Esophagus squamous epithelium (tissue), 5 donors: Measurements from ENCODE around the gene PIAS2. TPM values are rescaled to one million over a fixed set of nuclear protein-coding genes. Genes with fewer than 3 reads are reported as not detected.

ENCODE experiments used
- DNase-seq: peaks from one replicate; lab custom pipeline; 2025; lab: John Stamatoyannopoulos, UW
- H3K27ac ChIP-seq, 4 donors: fragments of 200-600 bp; sonication (generic); one replicate each; pipeline ENCODE4 v1.5.1; 2016 to 2019; ENCODE audit warnings: mild to moderate bottlenecking in 1 of 4
- H3K27me3 ChIP-seq, 4 donors: fragments of 200-600 bp; sonication (generic); 1 replicate in 3 of 4; 2 replicates in 1 of 4; pipeline versions ENCODE4 v1.5.1 to v1.6.0; 2017 to 2021; ENCODE audit warnings: antibody characterized with exemption in 1 of 4
- H3K36me3 ChIP-seq, 3 donors: fragments of 200-600 bp; sonication (generic); one replicate each; pipeline ENCODE4 v1.5.1; 2016 to 2019
- H3K4me1 ChIP-seq, 3 donors: fragments of 200-600 bp; sonication (generic); one replicate each; pipeline ENCODE4 v1.5.1; 2017 to 2019
- H3K4me3 ChIP-seq, 4 donors: fragments of 200-600 bp; sonication (generic); 1 replicate in 3 of 4; 2 replicates in 1 of 4; pipeline ENCODE4 v1.5.1; 2016 to 2019; ENCODE audit warnings: mild to moderate bottlenecking in 2 of 4, moderate library complexity in 1 of 4
- H3K9me3 ChIP-seq, 3 donors: fragments of 200-600 bp; sonication (generic); one replicate each; pipeline ENCODE4 v1.5.1; 2016 to 2019
- POLR2A ChIP-seq, 4 donors: fragments of 450-650 bp; IDR thresholded peaks; one replicate each; pipeline ENCODE4 v1.6.1; 2017; ENCODE audit warnings: antibody characterized with exemption in 4 of 4, mild to moderate bottlenecking in 4 of 4, moderate library complexity in 3 of 4
- WGBS, 2 donors: methylation state at CpG; one replicate each; pipeline ENCODE4 v1.1.5; 2018; 5-methylcytosine and 5-hydroxymethylcytosine counted together
- intact Hi-C: fragments of 100-400 bp; cut with DNase I; formaldehyde crosslinking; loops from one replicate; pipeline ENCODE4 v1.15.0; 2022
- total RNA-seq, 4 donors: library from RNA; depleted of rRNA; stranded (reverse); fragments of >200 nt; gene quantifications; one replicate each; pipeline ENCODE4 v1.1.0, GENCODE V29; 2016
- TF ChIP-seq, protein P1 (sequence below), 6 experiments: fragments of 450-650 bp in 4 of 6; fragments of 200-600 bp in 2 of 6; sonication (generic) in 2 of 6; IDR thresholded peaks; one replicate each; pipeline ENCODE4 v1.5.1; 2016 to 2019; ENCODE audit warnings: antibody characterized with exemption in 6 of 6, mild to moderate bottlenecking in 4 of 6, moderate library complexity in 4 of 6
- donor health status: DM: yes; HTN: yes; CAD: no.

The PIAS2 gene
- total RNA-seq, 4 donors from 2014 or later: 6.0 to 24.0 (median 12.0) TPM

DNA sequence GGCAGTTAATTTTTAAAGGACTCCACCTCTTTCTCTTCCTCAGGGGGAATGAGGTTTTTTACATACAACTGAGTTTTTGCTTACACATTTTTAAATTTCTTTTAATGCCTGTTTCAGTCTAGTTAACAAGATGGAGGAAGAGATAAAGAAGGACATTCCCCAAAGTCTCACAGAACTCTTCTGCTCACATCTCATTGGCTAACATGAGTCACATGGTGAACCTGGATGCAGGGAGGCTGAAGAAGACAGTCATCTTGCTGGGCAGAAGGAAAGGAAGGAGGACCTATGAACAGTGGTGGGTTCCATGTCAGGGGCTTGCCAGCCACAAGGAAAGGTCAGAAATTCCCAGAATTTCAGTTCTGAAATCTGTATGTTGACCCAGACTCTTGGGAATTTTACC, 150.1 kb downstream of the PIAS2 start:
- no peak overlapping the region for H3K4me3 ChIP-seq
- DNase-seq: no peak
- intact Hi-C loops: no loop called here
- H3K27ac ChIP-seq: no peak overlapping the region
- TF ChIP-seq, protein P1, sequence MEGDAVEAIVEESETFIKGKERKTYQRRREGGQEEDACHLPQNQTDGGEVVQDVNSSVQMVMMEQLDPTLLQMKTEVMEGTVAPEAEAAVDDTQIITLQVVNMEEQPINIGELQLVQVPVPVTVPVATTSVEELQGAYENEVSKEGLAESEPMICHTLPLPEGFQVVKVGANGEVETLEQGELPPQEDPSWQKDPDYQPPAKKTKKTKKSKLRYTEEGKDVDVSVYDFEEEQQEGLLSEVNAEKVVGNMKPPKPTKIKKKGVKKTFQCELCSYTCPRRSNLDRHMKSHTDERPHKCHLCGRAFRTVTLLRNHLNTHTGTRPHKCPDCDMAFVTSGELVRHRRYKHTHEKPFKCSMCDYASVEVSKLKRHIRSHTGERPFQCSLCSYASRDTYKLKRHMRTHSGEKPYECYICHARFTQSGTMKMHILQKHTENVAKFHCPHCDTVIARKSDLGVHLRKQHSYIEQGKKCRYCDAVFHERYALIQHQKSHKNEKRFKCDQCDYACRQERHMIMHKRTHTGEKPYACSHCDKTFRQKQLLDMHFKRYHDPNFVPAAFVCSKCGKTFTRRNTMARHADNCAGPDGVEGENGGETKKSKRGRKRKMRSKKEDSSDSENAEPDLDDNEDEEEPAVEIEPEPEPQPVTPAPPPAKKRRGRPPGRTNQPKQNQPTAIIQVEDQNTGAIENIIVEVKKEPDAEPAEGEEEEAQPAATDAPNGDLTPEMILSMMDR (IDR thresholded peaks at IDR 0.05): no peak
- TF ChIP-seq POLR2A (IDR thresholded peaks at IDR 0.05): no peak
- H3K27me3 ChIP-seq: peaks cover 0 to 30% (median 0%) of the 10 kb centered on the region in 4 donors
- no peaks in the 10 kb centered on the region for H3K36me3 ChIP-seq
- no peaks in the 10 kb centered on the region for H3K9me3 ChIP-seq
- H3K4me1 ChIP-seq: no peaks in the 10 kb centered on the region

DNA sequence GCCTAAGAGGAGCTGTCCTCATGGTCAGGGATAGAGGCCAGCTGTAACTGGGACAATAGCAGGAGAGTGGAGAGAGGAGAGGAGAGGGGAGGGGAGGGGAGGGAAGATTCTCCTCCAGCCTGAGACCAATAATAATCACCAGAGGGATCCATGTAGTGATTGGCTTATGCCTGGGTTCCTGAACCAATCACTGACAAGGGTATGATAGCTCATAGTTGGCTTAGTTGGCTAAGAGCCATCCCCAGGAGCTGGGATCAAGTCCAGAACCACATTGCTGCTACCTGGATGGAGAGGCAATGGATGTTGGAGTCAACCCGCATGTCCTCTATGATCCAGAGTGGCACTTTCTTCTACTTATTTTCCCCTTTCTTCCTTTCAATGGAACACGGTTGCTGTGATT, 152.7 kb downstream of the PIAS2 start:
- H3K9me3 ChIP-seq: no peaks in the 10 kb centered on the region
- 82 to 87% methylated on average over 2 of the region's 2 CpGs for WGBS, 2 donors
- H3K27me3 ChIP-seq: peaks cover 0 to 54% (median 0%) of the 10 kb centered on the region in 4 donors
- no peak overlapping the region for H3K4me3 ChIP-seq
- H3K27ac ChIP-seq: no peak overlapping the region
- TF ChIP-seq, protein P1 (IDR thresholded peaks at IDR 0.05): no peak
- TF ChIP-seq POLR2A (IDR thresholded peaks at IDR 0.05): no peak
- no peaks in the 10 kb centered on the region for H3K36me3 ChIP-seq
- no peak for DNase-seq
- intact Hi-C loops: no loop called here
- no peaks in the 10 kb centered on the region for H3K4me1 ChIP-seq

DNA sequence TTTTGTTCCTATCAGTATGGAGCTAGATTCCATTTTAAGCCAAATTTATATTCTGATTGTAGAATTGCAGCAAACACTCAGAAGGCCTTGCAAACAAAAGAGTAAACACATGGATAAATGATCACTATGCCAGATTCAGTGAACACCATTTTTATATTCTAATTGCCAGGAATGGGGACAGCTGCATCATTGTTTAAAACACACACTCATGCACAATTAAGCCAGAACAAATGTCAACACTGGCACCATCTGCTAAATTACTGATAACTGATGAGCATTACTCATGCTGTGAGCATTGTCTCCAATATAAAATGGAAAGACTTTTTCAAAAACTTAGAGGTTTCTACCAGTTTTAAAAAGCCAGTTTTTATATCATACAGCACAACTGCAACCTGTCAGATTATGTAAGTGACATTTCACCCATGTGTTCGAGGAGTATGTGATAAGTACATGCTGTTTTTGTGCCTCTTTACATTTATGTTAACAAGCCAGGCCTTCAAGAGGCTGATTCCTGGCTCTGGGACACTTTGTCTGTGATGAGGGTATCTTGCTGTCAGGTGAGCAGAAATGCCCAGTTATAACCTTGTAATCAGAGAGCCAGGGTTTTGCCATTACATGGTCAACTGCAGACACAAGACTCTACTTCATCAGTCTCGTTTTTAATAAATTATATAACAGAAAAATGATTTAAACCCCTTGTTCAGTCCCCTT, 156.1 kb downstream of the PIAS2 start:
- H3K36me3 ChIP-seq: no peaks in the 10 kb centered on the region
- DNase-seq: no peak
- TF ChIP-seq POLR2A (IDR thresholded peaks at IDR 0.05): no peak
- TF ChIP-seq, protein P1 (IDR thresholded peaks at IDR 0.05): no peak
- H3K4me3 ChIP-seq: no peak overlapping the region
- peaks cover 13 to 19% (median 16%) of the 10 kb centered on the region in 3 donors for H3K4me1 ChIP-seq
- H3K27me3 ChIP-seq: peaks cover 8 to 81% (median 16%) of the 10 kb centered on the region in 4 donors
- no peaks in the 10 kb centered on the region for H3K9me3 ChIP-seq
- intact Hi-C loops: no loop called here
- H3K27ac ChIP-seq: no peak overlapping the region
- WGBS, 2 donors: 36 to 43% methylated on average over 2 of the region's 2 CpGs

DNA sequence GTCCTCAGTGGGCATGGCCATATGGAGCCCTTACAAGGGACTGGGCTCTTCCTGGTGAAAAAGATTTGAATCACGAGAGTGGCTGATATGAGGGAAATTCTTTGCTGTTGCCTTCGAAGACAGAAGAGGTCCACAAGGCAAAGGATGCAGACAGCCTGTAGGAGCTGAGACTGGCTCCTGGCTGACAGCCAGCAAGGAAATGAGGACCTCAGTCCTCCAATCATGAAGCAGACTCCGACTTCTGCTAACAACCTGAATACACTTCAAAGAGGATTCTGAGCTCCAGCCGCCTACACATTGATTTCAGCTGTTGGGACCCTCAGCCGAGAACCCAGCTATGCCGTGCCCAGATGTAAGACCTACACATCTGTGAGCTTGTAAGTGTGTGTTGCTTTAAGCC, 157.4 kb downstream of the PIAS2 start:
- Histone ChIP-seq H3K36me3 (no peaks in the 10 kb centered on the region), H3K4me1 (peaks cover 16 to 31% (median 18%) of the 10 kb centered on the region in 3 donors), H3K4me3 (no peak overlapping the region), H3K27me3 (peaks cover 12 to 91% (median 16%) of the 10 kb centered on the region in 4 donors), H3K9me3 (no peaks in the 10 kb centered on the region), H3K27ac (no peak overlapping the region)
- intact Hi-C loops: no loop called here
- TF ChIP-seq POLR2A (IDR thresholded peaks at IDR 0.05): no peak
- TF ChIP-seq, protein P1 (IDR thresholded peaks at IDR 0.05): no peak
- DNase-seq: no peak
- WGBS, 2 donors: 51 to 53% methylated on average over 6 of the region's 6 CpGs

DNA sequence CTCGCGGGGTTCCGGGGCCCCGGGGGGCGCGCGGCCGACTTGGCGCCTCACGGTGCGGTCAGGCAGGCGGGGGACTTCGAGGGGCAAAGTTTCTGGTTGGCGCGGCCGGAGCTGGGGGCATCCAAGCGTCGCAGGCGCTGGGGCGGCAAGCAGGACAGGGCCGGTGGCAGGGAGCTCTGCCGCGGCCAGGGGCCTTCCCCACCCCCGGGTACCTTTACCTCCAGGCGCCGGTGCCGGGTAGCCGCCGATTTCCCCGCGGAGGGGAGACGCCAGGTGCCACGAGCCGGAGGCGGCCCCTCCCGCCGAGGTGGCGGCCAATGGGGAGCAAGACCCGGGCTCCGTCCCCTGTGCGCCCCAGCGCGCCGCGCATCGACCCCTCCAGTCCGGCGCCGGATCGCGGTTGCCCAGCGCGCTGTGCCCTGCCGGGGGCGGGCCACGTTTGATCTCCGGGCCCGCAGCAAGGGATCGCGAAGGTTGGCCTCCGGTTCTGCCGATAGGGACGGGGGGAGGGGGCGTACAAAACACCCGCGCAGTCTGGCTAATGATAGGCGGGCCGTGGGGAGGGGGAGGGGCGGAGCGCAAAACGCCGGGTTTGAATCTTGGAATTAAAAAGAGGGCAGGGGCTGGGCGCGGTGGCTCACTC, 160.6 kb downstream of the PIAS2 start, which contains the start of gene ST8SIA5:
Gene ST8SIA5, minus strand, starts transcription at position 495 of the 643 bp plus-strand sequence. CDS start 545 bp downstream, outside the sequence.
- Histone ChIP-seq H3K4me1 (peaks cover 16 to 31% (median 18%) of the 10 kb centered on the region in 3 donors), H3K27ac (no peak within 1 kb of the TSS), H3K4me3 (peak within 1 kb of the TSS in 3 of 4 donors; percentile 14 to 48 (median 37)), H3K36me3 (no peaks in the 10 kb centered on the region), H3K27me3 (peaks cover 12 to 90% (median 16%) of the 10 kb centered on the region in 4 donors), H3K9me3 (no peaks in the 10 kb centered on the region)
- WGBS, 2 donors: 0 to 4% methylated on average over 4 to 17 of the region's 74 CpGs
- no peak for TF ChIP-seq POLR2A (IDR thresholded peaks at IDR 0.05)
- TF ChIP-seq, protein P1 (IDR thresholded peaks at IDR 0.05): no peak
- no peak for DNase-seq
- intact Hi-C loops: no loop called here
